Measurements from ENCODE around the gene CEP63.
A peak's percentile ranks its signal among the peaks of the same experiment; 100 is the strongest.

CEP63 gene

DNA sequence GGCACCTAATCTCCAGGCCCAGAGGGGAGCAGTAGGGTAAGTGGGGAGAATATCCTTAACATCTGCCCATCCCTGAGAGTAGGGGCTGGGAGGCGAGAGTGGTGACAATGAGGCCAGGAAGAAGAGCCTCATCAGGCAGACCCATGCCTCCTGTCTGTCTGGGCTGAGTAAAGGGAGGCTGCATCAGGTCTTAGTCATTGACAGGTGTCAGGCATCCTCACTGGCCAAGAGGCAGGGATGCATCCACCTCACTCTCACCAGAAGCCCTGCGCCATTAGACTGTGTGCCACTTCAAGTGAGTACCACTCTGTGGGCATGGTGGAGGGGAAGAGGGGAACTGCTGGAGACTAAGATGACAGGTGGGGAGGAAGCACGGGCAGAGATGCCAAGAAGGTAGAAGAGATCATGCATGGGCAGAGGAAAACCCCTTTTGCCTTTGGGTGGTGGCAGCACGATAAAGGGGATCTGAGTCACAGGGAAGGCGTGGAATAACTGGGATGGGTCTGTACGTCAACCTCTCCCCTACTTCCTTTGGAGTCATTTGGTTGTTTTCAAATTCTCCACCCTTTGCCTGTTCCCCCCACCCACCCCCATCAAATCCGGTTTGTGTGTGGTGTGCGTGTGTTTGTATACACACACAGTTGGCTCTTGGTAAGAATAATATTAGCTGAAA lies 14.2 kb upstream of the CEP63 start:
- peak; percentile 64 for DNase-seq

GRCh38 chr3:134472831-134473230 lies 13.0 kb upstream of the CEP63 start:
- DNase-seq = no peak

GRCh38 chr3:134473868-134474546 lies 11.8 kb upstream of the CEP63 start:
- DNase-seq = peak; percentile 85

DNA sequence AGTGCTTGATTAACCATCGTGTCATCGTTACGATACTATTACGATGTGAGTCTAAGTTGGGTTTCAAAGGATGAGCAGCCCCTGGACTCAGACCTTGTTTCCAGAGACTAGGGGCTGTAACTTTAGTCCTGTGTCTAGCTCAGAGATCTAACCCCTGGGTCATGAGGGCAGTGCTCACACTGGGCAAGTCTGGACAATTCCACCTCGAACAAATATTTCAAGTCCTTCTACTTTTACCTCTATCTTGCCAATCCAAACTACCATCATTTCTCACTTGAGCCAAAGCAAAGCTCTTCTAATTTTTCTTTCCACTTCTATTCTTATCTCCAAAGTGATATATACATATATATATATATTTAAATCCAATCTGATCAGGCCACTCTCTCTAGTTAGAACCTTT lies 10.9 kb upstream of the CEP63 start:
- no peak for DNase-seq

- DNase-seq = no peak
These were observed 9.6 kb upstream of the CEP63 start for GRCh38 chr3:134476306-134476705.

DNA sequence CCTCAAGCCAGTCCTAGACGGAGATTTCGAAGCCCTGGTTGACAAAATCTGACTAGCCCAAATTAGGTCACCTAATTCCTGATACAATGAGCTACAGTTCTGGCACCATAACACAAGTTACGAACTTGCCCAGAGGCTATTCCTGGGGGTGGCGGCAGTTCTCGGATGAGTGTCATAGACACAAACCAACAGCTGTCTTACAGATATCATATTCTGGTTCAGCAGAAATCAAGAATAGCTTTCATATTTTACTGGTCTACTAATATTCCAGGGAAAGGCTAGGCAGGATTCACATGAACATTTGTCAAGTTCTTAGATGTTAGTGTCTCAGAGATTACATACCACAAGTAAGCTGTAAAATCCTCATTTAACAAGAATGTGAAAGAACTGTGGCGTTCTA lies 8.9 kb upstream of the CEP63 start:
- DNase-seq = peak; percentile 64

DNA sequence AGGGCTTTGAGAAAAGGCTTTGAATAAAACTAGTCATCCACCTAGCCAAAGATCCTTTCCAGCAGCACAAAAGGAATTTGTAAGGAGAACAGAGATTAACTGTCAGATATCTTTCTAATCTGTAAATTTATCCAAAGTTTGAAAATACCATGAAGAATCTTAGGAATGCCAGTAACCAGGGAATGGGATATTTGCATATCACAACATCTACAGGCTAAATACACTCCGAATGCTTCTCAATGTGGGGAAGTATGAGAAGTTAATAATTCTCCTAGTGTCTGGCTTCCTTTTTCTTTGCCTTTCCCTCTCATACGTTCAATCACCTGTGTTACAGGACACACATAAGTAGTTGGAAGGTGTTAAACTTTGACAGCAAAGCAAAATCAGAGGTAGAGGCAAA lies 7.9 kb upstream of the CEP63 start:
- DNase-seq = peak; percentile 64

DNA sequence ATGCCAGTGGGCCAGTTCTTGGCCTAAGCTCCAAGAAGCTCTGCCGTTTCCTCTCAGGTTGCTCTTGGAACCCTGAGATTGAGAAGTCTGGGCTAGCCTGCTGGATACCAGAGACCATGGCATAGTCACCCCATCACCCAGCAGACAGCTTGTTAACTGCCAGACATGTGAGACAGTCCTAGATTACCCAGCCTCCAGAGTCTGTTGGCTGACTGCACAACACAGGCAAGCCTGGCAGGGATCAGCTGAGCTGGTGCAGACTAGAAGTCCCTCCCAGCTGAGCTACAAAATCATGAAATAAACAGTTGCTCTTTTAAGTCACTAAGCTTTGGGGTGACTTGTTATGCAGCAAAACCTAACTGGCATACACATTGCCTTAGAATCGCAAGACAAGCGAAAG lies 5.3 kb upstream of the CEP63 start:
- no peak for DNase-seq

GRCh38 chr3:134481166-134481565 lies 4.7 kb upstream of the CEP63 start:
- DNase-seq = no peak

- no peak for DNase-seq
These were observed 3.2 kb upstream of the CEP63 start for GRCh38 chr3:134482622-134483021.

- DNase-seq = peak; percentile 69
These were observed 2.5 kb upstream of the CEP63 start for GRCh38 chr3:134483195-134483900.

DNA sequence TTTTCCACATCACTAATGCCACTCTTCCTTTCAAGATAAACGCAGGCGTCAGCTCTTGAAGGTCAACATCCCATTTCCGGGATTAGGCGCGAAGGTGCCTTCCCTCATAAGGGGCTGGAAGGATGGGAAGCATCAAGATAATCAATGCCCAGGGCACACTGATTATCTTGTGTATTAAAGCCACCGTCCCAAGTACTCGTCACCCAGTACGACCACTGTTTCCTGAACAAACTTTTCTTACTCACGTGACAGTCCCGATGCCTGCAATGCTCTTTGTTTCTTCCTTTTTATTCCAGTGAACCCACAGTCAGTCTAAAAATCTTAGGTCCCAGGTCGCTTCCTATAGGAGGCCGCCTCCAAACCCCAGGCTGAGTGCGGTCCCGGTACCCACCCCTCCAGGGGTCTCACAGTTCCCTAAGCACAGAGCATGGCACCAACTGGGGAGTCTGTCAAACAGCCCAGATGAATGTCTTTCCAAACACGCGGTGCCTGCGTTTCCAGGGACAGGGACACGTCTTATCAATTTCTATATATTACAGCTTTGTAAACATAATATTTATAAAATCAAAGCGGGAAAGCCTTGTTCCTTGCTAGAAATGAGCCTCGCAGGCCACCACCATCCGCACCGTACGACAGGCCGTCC lies 661 bp upstream of the CEP63 start:
- DNase-seq = peak; percentile 32

GRCh38 chr3:134486577-134487041 lies 752 bp downstream of the CEP63 start:
- DNase-seq = no peak

- DNase-seq = no peak
These were observed 1.5 kb downstream of the CEP63 start for GRCh38 chr3:134487406-134487805.

- DNase-seq = peak; percentile 30
These were observed 8.6 kb downstream of the CEP63 start for GRCh38 chr3:134494495-134494894.

GRCh38 chr3:134495980-134496379 lies 10.1 kb downstream of the CEP63 start:
- DNase-seq = no peak

GRCh38 chr3:134496471-134497071 lies 10.7 kb downstream of the CEP63 start:
- no peak for DNase-seq

GRCh38 chr3:134503266-134503665 lies 17.4 kb downstream of the CEP63 start:
- no peak for DNase-seq

DNA sequence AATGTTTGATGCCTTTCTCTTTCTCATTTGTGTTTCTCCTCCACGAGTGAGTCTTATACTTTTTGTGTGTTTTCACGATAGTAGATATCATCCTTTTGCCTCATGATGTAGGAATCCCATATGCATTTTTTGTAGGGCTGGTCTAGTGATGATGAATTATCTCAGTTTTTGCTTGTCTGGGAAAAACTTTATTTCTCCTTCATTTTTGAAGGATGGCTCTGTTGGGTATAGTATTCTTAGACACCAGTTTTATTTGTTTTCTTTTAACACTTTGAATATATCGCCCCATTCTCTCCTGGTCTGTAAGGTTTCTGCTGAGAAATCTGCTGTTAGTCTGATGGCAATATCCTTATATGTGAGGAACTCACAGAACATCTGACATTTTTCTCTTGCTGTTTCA lies 18.3 kb downstream of the CEP63 start:
- no peak for DNase-seq

DNA sequence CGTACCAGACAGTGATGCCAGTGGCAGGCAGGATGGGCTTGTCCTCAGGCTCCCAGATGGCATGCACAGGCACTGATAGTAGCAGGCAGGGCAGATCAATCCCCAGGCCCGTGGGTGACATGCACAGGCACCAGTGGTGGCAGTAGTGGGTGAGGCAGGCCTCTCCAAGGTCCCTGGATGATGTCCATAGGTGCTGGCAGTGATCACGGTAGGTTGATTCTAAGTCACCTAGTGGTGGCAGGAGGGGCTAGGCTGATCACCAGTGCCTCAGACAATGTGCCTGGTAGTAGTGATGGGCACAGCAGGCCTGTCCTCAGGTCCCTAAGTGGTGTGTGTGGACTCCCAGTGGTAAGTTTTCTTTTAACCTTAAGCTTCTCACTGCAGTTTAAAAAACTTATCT lies 19.6 kb downstream of the CEP63 start:
- DNase-seq = no peak

GRCh38 chr3:134511500-134511899 lies 25.6 kb downstream of the CEP63 start:
- no peak for DNase-seq

GRCh38 chr3:134516905-134517304 lies 31.0 kb downstream of the CEP63 start:
- peak; percentile 15 for DNase-seq

- DNase-seq = peak; percentile 51
These were observed 31.9 kb downstream of the CEP63 start for GRCh38 chr3:134517791-134518190.

Measured in fibroblast of skin of scalp (primary cell).